A549 (cell line): ENCODE measurements around the gene C1orf50. TPM values are rescaled to one million over a fixed set of nuclear protein-coding genes. Genes with fewer than 3 reads are reported as not detected.

ENCODE experiments used
- ATAC-seq, 2 experiments: fragments of 200-7000 bp in 1 of 2; fragments of >200 bp in 1 of 2; cut with Nextera tagmentation in 1 of 2; cut with Tn5 transposase in 1 of 2; 3 replicates each; pipeline versions ENCODE4 v1.8.0 to v1.9.1; 2018 to 2020; ENCODE audit warnings: mild to moderate bottlenecking in 1 of 2, moderate library complexity in 1 of 2
- CTCF ChIA-PET: fragments of 300-600 bp; sonication (Branson Sonifier 250); formaldehyde crosslinking; extraction: SDS; loops from one replicate; lab custom pipeline; 2021; ENCODE audit warnings: antibody characterized with exemption, inconsistent platforms; lab: Yijun Ruan, JAX
- POLR2A ChIA-PET: fragments of 350-600 bp; formaldehyde crosslinking; extraction: SDS; loops from one replicate; lab custom pipeline; 2021; ENCODE audit warnings: antibody characterized with exemption, inconsistent platforms; lab: Yijun Ruan, JAX
- DNase-seq, 2 experiments: peaks; one replicate each; pipeline versions ENCODE4 v3.0.0 to v3.0.0-alpha.2; 2011 to 2016; ENCODE audit warnings: low read depth in 1 of 2, low spot score in 1 of 2
- FAIRE-seq: peaks from 2 replicates; lab custom pipeline; 2011; peaks lifted over from hg19 to GRCh38; lab: Jason Lieb, UNC
- H3K27ac ChIP-seq, 2 experiments: fragments of >200 bp; sonication (Bioruptor Twin); formaldehyde crosslinking; 3 replicates each; pipeline ENCODE4 v1.5.1; 2016 to 2017
- H3K4me1 ChIP-seq: fragments of >200 bp; sonication (Bioruptor Twin); formaldehyde crosslinking; 3 replicates; pipeline ENCODE4 v1.6.1; 2016
- H3K4me2 ChIP-seq: fragments of >200 bp; sonication (Bioruptor Twin); formaldehyde crosslinking; 3 replicates; pipeline ENCODE4 v1.6.1; 2016
- H3K4me3 ChIP-seq: fragments of >200 bp; sonication (Bioruptor Twin); formaldehyde crosslinking; 3 replicates; pipeline ENCODE4 v1.5.1; 2016
- H3K9me3 ChIP-seq: fragments of >200 bp; sonication (Bioruptor Twin); formaldehyde crosslinking; 3 replicates; pipeline ENCODE4 v1.6.1; 2016
- ATOH8 ChIP-seq: fragments of 250-450 bp; sonication (Bioruptor Pico); IDR thresholded peaks from 2 replicates; pipeline ENCODE4 v1.5.0; 2020; ENCODE audit warnings: low read depth, mild to moderate bottlenecking, moderate library complexity
- BCL3 ChIP-seq: fragments of >200 bp; sonication (Bioruptor Twin); formaldehyde crosslinking; IDR thresholded peaks from 3 replicates; pipeline ENCODE4 v1.6.1; 2016
- BHLHE40 ChIP-seq: IDR thresholded peaks from 2 replicates; pipeline ENCODE4 v1.6.1; 2012; ENCODE audit warnings: low read depth, low read length, inconsistent platforms
- CTCF ChIP-seq: fragments of >200 bp; sonication (Bioruptor Twin); formaldehyde crosslinking; IDR thresholded peaks from 3 replicates; pipeline ENCODE4 v1.5.1; 2016
- E2F6 ChIP-seq: IDR thresholded peaks from 2 replicates; pipeline ENCODE4 v1.6.1; 2012; ENCODE audit warnings: low read depth, borderline replicate concordance
- ELK1 ChIP-seq: fragments of 150-350 bp; IDR thresholded peaks from 2 replicates; pipeline ENCODE4 v1.6.1; 2014; ENCODE audit warnings: low read depth, mild to moderate bottlenecking, low read length
- FOSB ChIP-seq: fragments of 250-450 bp; sonication (Bioruptor Pico); IDR thresholded peaks from 2 replicates; pipeline ENCODE4 v1.5.0; 2020; ENCODE audit warnings: mild to moderate bottlenecking, moderate library complexity
- GATA3 ChIP-seq: IDR thresholded peaks from 2 replicates; pipeline ENCODE4 v1.6.1; 2012; ENCODE audit warnings: borderline replicate concordance
- HDAC2 ChIP-seq: fragments of 200-600 bp; sonication (generic); IDR thresholded peaks from 2 replicates; pipeline ENCODE4 v1.6.1; 2016
- HMGXB4 ChIP-seq: fragments of 250-450 bp; sonication (Bioruptor Pico); IDR thresholded peaks from 2 replicates; pipeline ENCODE4 v1.5.0; 2021; ENCODE audit warnings: mild to moderate bottlenecking, moderate library complexity, borderline replicate concordance
- HOXB13 ChIP-seq: fragments of 250-450 bp; sonication (Bioruptor Pico); IDR thresholded peaks from 2 replicates; pipeline ENCODE4 v1.5.0; 2020; ENCODE audit warnings: low read depth, mild to moderate bottlenecking, moderate library complexity
- JUNB ChIP-seq: fragments of >200 bp; sonication (Bioruptor Twin); formaldehyde crosslinking; IDR thresholded peaks from 2 replicates; pipeline ENCODE4 v1.6.1; 2016
- KDM5A ChIP-seq: fragments of 200-600 bp; sonication (generic); IDR thresholded peaks from 2 replicates; pipeline ENCODE4 v1.6.1; 2016; ENCODE audit warnings: antibody characterized with exemption, mild to moderate bottlenecking
- MAX ChIP-seq: IDR thresholded peaks from 2 replicates; pipeline ENCODE4 v1.6.1; 2012
- NPAS2 ChIP-seq: fragments of 250-450 bp; sonication (Bioruptor Pico); IDR thresholded peaks from 2 replicates; pipeline ENCODE4 v1.8.0; 2022; ENCODE audit warnings: mild to moderate bottlenecking, moderate library complexity, borderline replicate concordance
- POLR2A ChIP-seq: IDR thresholded peaks from 2 replicates; pipeline ENCODE4 v1.6.1; 2012; ENCODE audit warnings: mild to moderate bottlenecking, low read length
- POLR2AphosphoS2 ChIP-seq: conservative IDR thresholded peaks from 2 replicates; pipeline ENCODE4 v1.6.1; 2012; ENCODE audit warnings: low read length, improper control_type of control experiment, inconsistent platforms
- RAD21 ChIP-seq, 2 experiments: fragments of >200 bp in 1 of 2; sonication (Bioruptor Twin) in 1 of 2; formaldehyde crosslinking in 1 of 2; IDR thresholded peaks in 1 of 2; conservative IDR thresholded peaks in 1 of 2; 2 replicates in 1 of 2; 3 replicates in 1 of 2; pipeline ENCODE4 v1.6.1; 2012 to 2018; ENCODE audit warnings: inconsistent platforms in 1 of 2
- REST ChIP-seq: fragments of 200-600 bp; sonication (generic); IDR thresholded peaks from 2 replicates; pipeline ENCODE4 v1.6.1; 2016; ENCODE audit warnings: antibody characterized with exemption, mild to moderate bottlenecking, moderate library complexity
- TP53 ChIP-seq: fragments of 250-450 bp; sonication (Bioruptor Pico); IDR thresholded peaks from 2 replicates; pipeline ENCODE4 v1.5.0; 2021; ENCODE audit warnings: mild to moderate bottlenecking, moderate library complexity
- ZFP36 ChIP-seq: fragments of 450-650 bp; IDR thresholded peaks from 2 replicates; pipeline ENCODE4 v1.6.1; 2014; ENCODE audit warnings: borderline replicate concordance; ENCODE audit not compliant: partially characterized antibody
- ZNF302 ChIP-seq: fragments of 250-450 bp; sonication (Bioruptor Pico); IDR thresholded peaks from 2 replicates; pipeline ENCODE4 v1.9.0; 2021; ENCODE audit warnings: inconsistent platforms, mild to moderate bottlenecking, moderate library complexity
- WGBS: methylation state at CpG from one replicate; pipeline ENCODE4 v1.1.6; 2017; ENCODE audit errors: missing lambda C conversion rate; 5-methylcytosine and 5-hydroxymethylcytosine counted together
- polyA plus RNA-seq, 4 experiments: library from polyadenylated mRNA; depleted of rRNA in 3 of 4; stranded (reverse); fragments of >200 nt; fragmentation: RNase III in 1 of 4; extraction: RNeasy Plus Mini Kit Qiagen cat#74134 plus additional on column Dnase treatment in 1 of 4; gene quantifications; 2 replicates in 3 of 4; 3 replicates in 1 of 4; pipeline ENCODE4 v1.2.3, GENCODE V29; 2011 to 2017

The C1orf50 gene
- polyA plus RNA-seq, 2 of the 4 experiments (the other 2 are of a cell fraction) = 1.9 to 2.6 TPM

GRCh38 chr1:42824481-42825035 is 57.5 kb downstream of the C1orf50 start:
- ChIA-PET CTCF (interaction anchor here (0.6 to 1.8 kb wide), 3 partner anchors 22 to 798 kb away, joined by 3 to 4 read pairs (median 4); partner anchors contain the start of gene ZNF691), POLR2A (interaction anchor here (3.1 kb wide), 1 partner anchor 22 kb away, joined by 14 read pairs; the partner anchor contains the start of gene ZNF691)
- ATAC-seq (no peak), DNase-seq (no peak), FAIRE-seq (no peak)
- H3K4me3 ChIP-seq = no peak overlapping the region
- WGBS = 92% methylated on average over 4 of the region's 4 CpGs
- peak overlapping the region in 1 of 2 experiments; percentile 21; a peak in 1 of 6 replicates for H3K27ac ChIP-seq
- H3K4me2 ChIP-seq = no peak overlapping the region
- peaks cover 33% of the 10 kb centered on the region for H3K4me1 ChIP-seq
- TF ChIP-seq GATA3 (no peak), E2F6 (no peak), MAX (no peak), JUNB (no peak), POLR2AphosphoS2 (no peak), ATOH8 (CRISPR knock-in tag) (no peak), ELK1 (no peak), ZNF302 (CRISPR knock-in tag) (no peak), HMGXB4 (CRISPR knock-in tag) (no peak), TP53 (no peak)
- no peaks in the 10 kb centered on the region for H3K9me3 ChIP-seq

- ChIA-PET CTCF (interaction anchor here (0.9 to 1.8 kb wide), 2 partner anchors 21 to 47 kb away, joined by 4 read pairs; partner anchors contain the start of gene ZNF691), POLR2A (interaction anchor here (3.1 kb wide), 1 partner anchor 21 kb away, joined by 14 read pairs; the partner anchor contains the start of gene ZNF691)
- no peak for ATAC-seq
- Histone ChIP-seq H3K27ac (no peak overlapping the region), H3K9me3 (no peaks in the 10 kb centered on the region), H3K4me1 (peaks cover 33% of the 10 kb centered on the region), H3K4me3 (no peak overlapping the region), H3K4me2 (no peak overlapping the region)
- DNase-seq = no peak
- FAIRE-seq = no peak
- WGBS = 90% methylated on average over 10 of the region's 10 CpGs
- no peak for TF ChIP-seq ZFP36
- no peak for TF ChIP-seq NPAS2 (CRISPR knock-in tag)
- no peak for TF ChIP-seq HOXB13 (CRISPR knock-in tag)
- no peak for TF ChIP-seq BHLHE40
- no peak for TF ChIP-seq BCL3
- TF ChIP-seq POLR2AphosphoS2 = no peak
- TF ChIP-seq KDM5A = no peak
- no peak for TF ChIP-seq CTCF
- no peak for TF ChIP-seq HDAC2
- TF ChIP-seq RAD21 (conservative IDR thresholded peaks at IDR 0.05 in 1 of 2, IDR thresholded peaks at IDR 0.05 in 1 of 2) = no peak
- TF ChIP-seq TP53 = no peak
- no peak for TF ChIP-seq FOSB
- no peak for TF ChIP-seq POLR2A
- no peak for TF ChIP-seq REST
Observed at GRCh38 chr1:42825036-42825851, 58.2 kb downstream of the C1orf50 start.
